Lower leg skin (tissue), 3 donors: Measurements from ENCODE around the gene KAZN.

Experiments used
- POLR2A ChIP-seq, 2 donors: fragments of 450-650 bp; IDR thresholded peaks; one replicate each; pipeline ENCODE4 v1.6.1; 2016 to 2017; ENCODE audit warnings: antibody characterized with exemption in 2 of 2, mild to moderate bottlenecking in 1 of 2, moderate library complexity in 1 of 2
- TF ChIP-seq, protein P1 (sequence below), 3 donors: fragments of 450-650 bp; IDR thresholded peaks; one replicate each; pipeline ENCODE4 v1.5.1; 2016; ENCODE audit warnings: antibody characterized with exemption in 3 of 3, mild to moderate bottlenecking in 3 of 3, moderate library complexity in 2 of 3

DNA sequence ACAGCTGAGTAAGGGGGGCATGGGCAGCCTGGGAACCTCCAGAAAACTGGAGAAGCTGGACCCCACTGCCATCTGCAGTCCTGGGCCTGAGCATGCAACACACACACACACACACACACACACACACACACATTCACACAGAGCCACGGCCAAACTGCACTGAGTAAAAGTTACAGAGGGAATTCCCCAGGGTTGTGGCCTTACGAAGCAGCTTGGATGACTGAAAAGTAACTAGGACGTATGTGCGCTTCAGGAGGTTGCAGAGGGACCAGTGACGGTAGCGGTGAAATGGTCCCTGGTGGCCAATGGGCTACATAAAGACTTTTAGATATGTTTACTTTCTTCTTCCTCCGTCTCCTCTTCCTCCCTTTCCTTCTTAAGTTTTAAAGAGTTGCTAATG is 322.6 kb downstream of the KAZN start:
- TF ChIP-seq, protein P1, sequence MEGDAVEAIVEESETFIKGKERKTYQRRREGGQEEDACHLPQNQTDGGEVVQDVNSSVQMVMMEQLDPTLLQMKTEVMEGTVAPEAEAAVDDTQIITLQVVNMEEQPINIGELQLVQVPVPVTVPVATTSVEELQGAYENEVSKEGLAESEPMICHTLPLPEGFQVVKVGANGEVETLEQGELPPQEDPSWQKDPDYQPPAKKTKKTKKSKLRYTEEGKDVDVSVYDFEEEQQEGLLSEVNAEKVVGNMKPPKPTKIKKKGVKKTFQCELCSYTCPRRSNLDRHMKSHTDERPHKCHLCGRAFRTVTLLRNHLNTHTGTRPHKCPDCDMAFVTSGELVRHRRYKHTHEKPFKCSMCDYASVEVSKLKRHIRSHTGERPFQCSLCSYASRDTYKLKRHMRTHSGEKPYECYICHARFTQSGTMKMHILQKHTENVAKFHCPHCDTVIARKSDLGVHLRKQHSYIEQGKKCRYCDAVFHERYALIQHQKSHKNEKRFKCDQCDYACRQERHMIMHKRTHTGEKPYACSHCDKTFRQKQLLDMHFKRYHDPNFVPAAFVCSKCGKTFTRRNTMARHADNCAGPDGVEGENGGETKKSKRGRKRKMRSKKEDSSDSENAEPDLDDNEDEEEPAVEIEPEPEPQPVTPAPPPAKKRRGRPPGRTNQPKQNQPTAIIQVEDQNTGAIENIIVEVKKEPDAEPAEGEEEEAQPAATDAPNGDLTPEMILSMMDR (IDR thresholded peaks at IDR 0.05): no peak
- no peak for TF ChIP-seq POLR2A (IDR thresholded peaks at IDR 0.05)
